MCF 10A (cell line): Measurements from ENCODE around the gene SF3B2. TPM values are rescaled to one million over a fixed set of nuclear protein-coding genes. Genes with fewer than 3 reads are reported as not detected.
"Not testable (repeated sequence)": the region's sequence is repeated elsewhere in the genome, so short reads cannot be mapped to it uniquely, and the experiment has no call there.

ENCODE experiments used
- BruUV-seq: library from RNA; stranded (reverse); fragments of 400-500 nt; replicated peaks from 2 replicates; lab custom pipeline; 2021; lab: Mats Ljungman, UMichigan
- CTCF ChIA-PET: fragments of 300-600 bp; sonication (Branson Sonifier 250); formaldehyde crosslinking; extraction: SDS; loops from one replicate; lab custom pipeline; 2021; ENCODE audit warnings: antibody characterized with exemption, inconsistent platforms; lab: Yijun Ruan, JAX
- POLR2A ChIA-PET: fragments of 300-600, 350-650 bp; sonication (Branson Sonifier 250); formaldehyde crosslinking; extraction: SDS; loops from one replicate; lab custom pipeline; 2020; ENCODE audit warnings: antibody characterized with exemption, inconsistent platforms; lab: Yijun Ruan, JAX
- DNase-seq: peaks from one replicate; pipeline ENCODE4 v3.0.0-alpha.2; 2018; ENCODE audit not compliant: unreplicated experiment
- H3K27ac Mint-ChIP-seq: one replicate; pipeline ENCODE4 v1.8.0; 2022; ENCODE audit warnings: mild to moderate bottlenecking, low read depth, mixed read lengths; ENCODE audit not compliant: unreplicated experiment
- H3K27me3 Mint-ChIP-seq: one replicate; pipeline ENCODE4 v1.8.0; 2022; ENCODE audit warnings: mixed read lengths; ENCODE audit not compliant: insufficient read depth, unreplicated experiment
- H3K36me3 Mint-ChIP-seq: one replicate; pipeline ENCODE4 v1.8.0; 2022; ENCODE audit warnings: mild to moderate bottlenecking, moderate library complexity, mixed read lengths; ENCODE audit not compliant: insufficient read depth, unreplicated experiment
- H3K4me1 Mint-ChIP-seq: one replicate; pipeline ENCODE4 v1.8.0; 2022; ENCODE audit warnings: mixed read lengths; ENCODE audit not compliant: insufficient read depth, unreplicated experiment
- H3K4me3 Mint-ChIP-seq: one replicate; pipeline ENCODE4 v1.8.0; 2022; ENCODE audit warnings: mild to moderate bottlenecking, moderate library complexity, mixed read lengths; ENCODE audit not compliant: unreplicated experiment
- H3K9me3 Mint-ChIP-seq: one replicate; pipeline ENCODE4 v1.8.0; 2022; ENCODE audit warnings: mixed read lengths; ENCODE audit not compliant: unreplicated experiment
- CTCF ChIP-seq: fragments of 200-600 bp; IDR thresholded peaks from one replicate; pipeline ENCODE4 v1.8.0; 2022; ENCODE audit warnings: antibody characterized with exemption, mild to moderate bottlenecking; ENCODE audit not compliant: unreplicated experiment
- intact Hi-C: fragments of 100-400 bp; cut with micrococcal nuclease; formaldehyde crosslinking; loops from 2 replicates; pipeline ENCODE4 v1.14.1; 2022
- total RNA-seq: library from RNA; stranded (reverse); gene quantifications from 2 replicates; pipeline ENCODE4 v1.2.3, GENCODE V29; 2022

Gene SF3B2
- total RNA-seq, 1 experiment from 2014 or later: 241 TPM

GRCh38 chr11:66008095-66008467, 44.1 kb upstream of the SF3B2 start:
- intact Hi-C loops: loop anchor here (10.0 kb wide), 1 partner anchor 47 kb away; the partner anchor contains the start of gene SF3B2
- no peaks in the 10 kb centered on the region for H3K27me3 Mint-ChIP-seq

GRCh38 chr11:66008468-66009101, 43.6 kb upstream of the SF3B2 start:
- peaks cover 8% of the 10 kb centered on the region for H3K4me1 Mint-ChIP-seq
- H3K27ac Mint-ChIP-seq: no peak overlapping the region
- POLR2A ChIA-PET: interaction anchor here (0.6 to 2.4 kb wide), 8 partner anchors 8 to 413 kb away, joined by 3 to 16 read pairs (median 4); partner anchors contain the start of genes CCDC85B and SF3B2
- H3K9me3 Mint-ChIP-seq: no peaks in the 10 kb centered on the region
- DNase-seq: peak; percentile 49
- BruUV-seq: no TSS peak
- CTCF ChIA-PET: interaction anchor here (0.6 to 3.5 kb wide), 8 partner anchors 14 to 696 kb away, joined by 3 to 31 read pairs (median 4); no protein-coding TSS in a partner anchor
- intact Hi-C loops: loop anchor here (10.0 kb wide), 1 partner anchor 46 kb away; the partner anchor contains the start of gene SF3B2
- TF ChIP-seq CTCF: no peak
- peaks cover 25% of the 10 kb centered on the region for H3K36me3 Mint-ChIP-seq
- no peaks in the 10 kb centered on the region for H3K27me3 Mint-ChIP-seq
- H3K4me3 Mint-ChIP-seq: peak overlapping the region; percentile 35

More at GRCh38 chr11:66008095-66008467, 44.1 kb upstream of the SF3B2 start:
- TF ChIP-seq CTCF: no peak
- no peak for DNase-seq
- ChIA-PET POLR2A (interaction anchor here (0.6 to 2.4 kb wide), 6 partner anchors 14 to 212 kb away, joined by 3 to 16 read pairs (median 4); partner anchors contain the start of genes CCDC85B and SF3B2), CTCF (interaction anchor here (0.6 to 3.5 kb wide), 8 partner anchors 14 to 366 kb away, joined by 3 to 31 read pairs (median 6); no protein-coding TSS in a partner anchor)
- no peak overlapping the region for H3K4me3 Mint-ChIP-seq
- no peaks in the 10 kb centered on the region for H3K9me3 Mint-ChIP-seq
- peaks cover 8% of the 10 kb centered on the region for H3K4me1 Mint-ChIP-seq
- no TSS peak for BruUV-seq
- H3K36me3 Mint-ChIP-seq: peaks cover 30% of the 10 kb centered on the region
- no peak overlapping the region for H3K27ac Mint-ChIP-seq

GRCh38 chr11:66010036-66010435, 42.1 kb upstream of the SF3B2 start:
- ChIA-PET POLR2A (interaction anchor here (0.6 to 2.4 kb wide), 3 partner anchors 31 to 42 kb away, joined by 3 to 16 read pairs (median 3); partner anchors contain the start of gene SF3B2), CTCF (interaction anchor here (3.5 kb wide), 1 partner anchor 12 kb away, joined by 31 read pairs; no protein-coding TSS in a partner anchor)
- H3K9me3 Mint-ChIP-seq, DNase-seq, H3K27ac Mint-ChIP-seq, BruUV-seq, H3K4me3 Mint-ChIP-seq, H3K27me3 Mint-ChIP-seq, intact Hi-C loops: not testable (repeated sequence)
- peaks cover 11% of the 10 kb centered on the region for H3K36me3 Mint-ChIP-seq
- H3K4me1 Mint-ChIP-seq: peaks cover 14% of the 10 kb centered on the region

- POLR2A ChIA-PET: interaction anchor here (0.6 to 2.9 kb wide), 4 partner anchors 9 to 211 kb away, joined by 3 to 10 read pairs (median 4); partner anchors contain the start of genes BANF1 and EIF1AD
- H3K9me3 Mint-ChIP-seq: no peaks in the 10 kb centered on the region
- H3K27ac Mint-ChIP-seq: peak overlapping the region; percentile 9
Observed at GRCh38 chr11:66011239-66011784, 40.9 kb upstream of the SF3B2 start.

More at GRCh38 chr11:66011239-66011784, 40.9 kb upstream of the SF3B2 start:
- Mint-ChIP-seq H3K27me3 (no peaks in the 10 kb centered on the region), H3K4me3 (no peak overlapping the region), H3K4me1 (peaks cover 20% of the 10 kb centered on the region), H3K36me3 (no peaks in the 10 kb centered on the region)
- intact Hi-C loops: no loop called here
- no TSS peak for BruUV-seq
- CTCF ChIA-PET: interaction anchor here (0.7 to 1.6 kb wide), 7 partner anchors 9 to 189 kb away, joined by 3 to 12 read pairs (median 4); no protein-coding TSS in a partner anchor
- DNase-seq: peak; percentile 86
- TF ChIP-seq CTCF: no peak
